Astrocyte (in vitro differentiated cells and primary cell): ENCODE results near the gene UBR2. TPM values are rescaled to one million over a fixed set of nuclear protein-coding genes. Genes with fewer than 3 reads are reported as not detected.
A peak's percentile ranks its signal among the peaks of the same experiment; 100 is the strongest.

Experiments used
- DNase-seq: peaks from one replicate; pipeline ENCODE4 v3.0.0-alpha.2; 2010; ENCODE audit warnings: low read depth
- FAIRE-seq: peaks from 2 replicates; lab custom pipeline; 2011; peaks lifted over from hg19 to GRCh38; lab: Jason Lieb, UNC
- H2AFZ ChIP-seq: 2 replicates; pipeline ENCODE4 v1.6.0; 2012; ENCODE audit warnings: low read depth, low read length, inconsistent platforms
- H3K27ac ChIP-seq: 2 replicates; pipeline ENCODE4 v1.5.1; 2011; ENCODE audit warnings: low read depth, low read length, inconsistent platforms
- H3K27me3 ChIP-seq: 2 replicates; pipeline ENCODE4 v1.6.0; 2011; ENCODE audit warnings: low read length, inconsistent platforms; ENCODE audit not compliant: insufficient read depth
- H3K36me3 ChIP-seq: 2 replicates; pipeline ENCODE4 v1.5.1; 2011; ENCODE audit warnings: low read length, inconsistent platforms; ENCODE audit not compliant: insufficient read depth
- H3K4me1 ChIP-seq: 2 replicates; pipeline ENCODE4 v1.5.1; 2011; ENCODE audit warnings: low read length, inconsistent platforms; ENCODE audit not compliant: insufficient read depth
- H3K4me2 ChIP-seq: 2 replicates; pipeline ENCODE4 v1.6.0; 2012; ENCODE audit warnings: low read length, inconsistent platforms
- H3K4me3 ChIP-seq: 2 replicates; pipeline ENCODE4 v1.5.1; 2011; ENCODE audit warnings: low read depth, mild to moderate bottlenecking, low read length, inconsistent platforms; ENCODE audit not compliant: insufficient read depth
- H3K79me2 ChIP-seq: 2 replicates; pipeline ENCODE4 v1.6.0; 2012; ENCODE audit warnings: mild to moderate bottlenecking, low read length, inconsistent platforms; ENCODE audit not compliant: insufficient read depth
- H3K9ac ChIP-seq: 2 replicates; pipeline ENCODE4 v1.6.0; 2012; ENCODE audit warnings: mild to moderate bottlenecking, low read length, inconsistent platforms
- H3K9me3 ChIP-seq: 2 replicates; pipeline ENCODE4 v1.5.1; 2012; ENCODE audit warnings: low read depth, mild to moderate bottlenecking, low read length, inconsistent platforms; ENCODE audit not compliant: insufficient read depth
- H4K20me1 ChIP-seq: 2 replicates; pipeline ENCODE4 v1.6.0; 2012; ENCODE audit warnings: low read length, inconsistent platforms; ENCODE audit not compliant: insufficient read depth
- H3K27ac Mint-ChIP-seq: one replicate; pipeline ENCODE4 v1.8.0; 2021; ENCODE audit warnings: mild to moderate bottlenecking, mixed read lengths; ENCODE audit not compliant: unreplicated experiment
- H3K27me3 Mint-ChIP-seq: one replicate; pipeline ENCODE4 v1.8.0; 2021; ENCODE audit warnings: low read depth, mixed read lengths; ENCODE audit not compliant: unreplicated experiment
- H3K36me3 Mint-ChIP-seq: one replicate; pipeline ENCODE4 v1.8.0; 2021; ENCODE audit warnings: low read depth, mixed read lengths; ENCODE audit not compliant: unreplicated experiment
- H3K4me1 Mint-ChIP-seq: one replicate; pipeline ENCODE4 v1.8.0; 2021; ENCODE audit warnings: low read depth, mixed read lengths; ENCODE audit not compliant: unreplicated experiment
- H3K4me3 Mint-ChIP-seq: one replicate; pipeline ENCODE4 v1.8.0; 2021; ENCODE audit warnings: mild to moderate bottlenecking, moderate library complexity, mixed read lengths; ENCODE audit not compliant: unreplicated experiment
- H3K9me3 Mint-ChIP-seq: one replicate; pipeline ENCODE4 v1.8.0; 2021; ENCODE audit warnings: mild to moderate bottlenecking, mixed read lengths; ENCODE audit not compliant: unreplicated experiment
- CTCF ChIP-seq: IDR thresholded peaks from 2 replicates; pipeline ENCODE4 v1.5.1; 2011; ENCODE audit warnings: low read depth, mild to moderate bottlenecking, inconsistent platforms, low read length, moderate library complexity; ENCODE audit not compliant: insufficient read depth
- EZH2 ChIP-seq: IDR thresholded peaks from 2 replicates; pipeline ENCODE4 v1.6.1; 2012; ENCODE audit warnings: mild to moderate bottlenecking, low read length, inconsistent platforms; ENCODE audit not compliant: insufficient read depth
- total RNA-seq: library from RNA; stranded (reverse); gene quantifications from 2 replicates; pipeline ENCODE4 v1.2.1, GENCODE V29; 2021

The UBR2 gene
- total RNA-seq, 1 donor from 2014 or later, result 23.3 TPM

GRCh38 chr6:42735976-42736375 is 172.1 kb downstream of the UBR2 start:
- no peak overlapping the region for H3K4me3 ChIP-seq
- no peaks in the 10 kb centered on the region for H3K79me2 ChIP-seq
- no peaks in the 10 kb centered on the region for H4K20me1 ChIP-seq
- no peak overlapping the region for H3K4me2 ChIP-seq
- no peaks in the 10 kb centered on the region for H3K36me3 ChIP-seq
- no peak overlapping the region for H3K27ac ChIP-seq
- Mint-ChIP-seq H3K4me3 (no peak overlapping the region), H3K9me3 (no peaks in the 10 kb centered on the region), H3K27ac (no peak overlapping the region), H3K27me3 (peaks cover 2% of the 10 kb centered on the region), H3K4me1 (no peaks in the 10 kb centered on the region), H3K36me3 (no peaks in the 10 kb centered on the region)
- H3K27me3 ChIP-seq, result no peaks in the 10 kb centered on the region
- no peaks in the 10 kb centered on the region for H3K4me1 ChIP-seq
- no peaks in the 10 kb centered on the region for H3K9me3 ChIP-seq
- H2AFZ ChIP-seq, result no peak overlapping the region
- no peak for DNase-seq
- TF ChIP-seq CTCF (no peak), EZH2 (no peak)
- no peak for FAIRE-seq
- H3K9ac ChIP-seq, result no peak overlapping the region

GRCh38 chr6:42740725-42741124 is 176.9 kb downstream of the UBR2 start:
- Histone ChIP-seq H3K27ac (no peak overlapping the region), H3K4me2 (no peak overlapping the region), H3K9ac (no peak overlapping the region), H4K20me1 (peaks cover 22% of the 10 kb centered on the region), H3K36me3 (no peaks in the 10 kb centered on the region), H3K4me3 (no peak overlapping the region), H3K4me1 (peaks cover 9% of the 10 kb centered on the region), H3K27me3 (no peaks in the 10 kb centered on the region), H2AFZ (no peak overlapping the region), H3K9me3 (no peaks in the 10 kb centered on the region), H3K79me2 (peaks cover 26% of the 10 kb centered on the region)
- no peak for DNase-seq
- TF ChIP-seq EZH2 (no peak), CTCF (no peak)
- H3K9me3 Mint-ChIP-seq, result no peaks in the 10 kb centered on the region
- H3K27me3 Mint-ChIP-seq, result peaks cover 2% of the 10 kb centered on the region
- no peaks in the 10 kb centered on the region for H3K4me1 Mint-ChIP-seq
- H3K4me3 Mint-ChIP-seq, result no peak overlapping the region
- FAIRE-seq, result no peak
- H3K27ac Mint-ChIP-seq, result no peak overlapping the region
- H3K36me3 Mint-ChIP-seq, result peaks cover 2% of the 10 kb centered on the region

GRCh38 chr6:42742116-42742894 is 178.5 kb downstream of the UBR2 start:
- Mint-ChIP-seq H3K9me3 (no peaks in the 10 kb centered on the region), H3K4me3 (peak overlapping the region; percentile 18), H3K4me1 (no peaks in the 10 kb centered on the region), H3K27me3 (peaks cover 2% of the 10 kb centered on the region), H3K27ac (no peak overlapping the region), H3K36me3 (peaks cover 2% of the 10 kb centered on the region)
- H3K9me3 ChIP-seq, result no peaks in the 10 kb centered on the region
- H3K36me3 ChIP-seq, result no peaks in the 10 kb centered on the region
- TF ChIP-seq EZH2 (no peak), CTCF (no peak)
- no peak overlapping the region for H3K27ac ChIP-seq
- DNase-seq, result peak; percentile 81
- no peak for FAIRE-seq
- peaks cover 11% of the 10 kb centered on the region for H3K4me1 ChIP-seq
- H3K4me3 ChIP-seq, result no peak overlapping the region
- H3K27me3 ChIP-seq, result no peaks in the 10 kb centered on the region
- H3K4me2 ChIP-seq, result peak overlapping the region; percentile 40
- peaks cover 27% of the 10 kb centered on the region for H3K79me2 ChIP-seq
- H2AFZ ChIP-seq, result no peak overlapping the region
- H3K9ac ChIP-seq, result no peak overlapping the region
- peaks cover 22% of the 10 kb centered on the region for H4K20me1 ChIP-seq
